ENCODE measurements around the gene KCTD11.

KCTD11 gene

GRCh38 chr17:7394452-7395191 is 42.7 kb downstream of the KCTD11 start, which contains the start of gene PLSCR3:
Gene PLSCR3 (minus strand): TSS chr17:7394525. CDS start chr17:7394110, 415 bp downstream.
- H3K4me3 ChIP-seq (ENCODE audit: low read depth, low read length), result peak within 1 kb of the TSS; percentile 66
- peaks cover 26% of the 10 kb centered on the region for H3K36me3 ChIP-seq (ENCODE audit: control insufficient read depth, insufficient read depth, low read length)
- H3K4me1 ChIP-seq (ENCODE audit: control insufficient read depth, insufficient read depth, low read length), result peaks cover 11% of the 10 kb centered on the region; the same call in 1 of the 2 replicates
- H3K27ac ChIP-seq (ENCODE audit: low read depth, low read length), result no peak within 1 kb of the TSS
- peak within 1 kb of the TSS; percentile 40 for H3K9ac ChIP-seq (ENCODE audit: low read length)
- no peaks in the 10 kb centered on the region for H3K27me3 ChIP-seq (ENCODE audit: control insufficient read depth, insufficient read depth, low read length)
- no peaks in the 10 kb centered on the region for H3K9me3 ChIP-seq (ENCODE audit: control insufficient read depth, insufficient read depth, low read depth, low read length)

DNA sequence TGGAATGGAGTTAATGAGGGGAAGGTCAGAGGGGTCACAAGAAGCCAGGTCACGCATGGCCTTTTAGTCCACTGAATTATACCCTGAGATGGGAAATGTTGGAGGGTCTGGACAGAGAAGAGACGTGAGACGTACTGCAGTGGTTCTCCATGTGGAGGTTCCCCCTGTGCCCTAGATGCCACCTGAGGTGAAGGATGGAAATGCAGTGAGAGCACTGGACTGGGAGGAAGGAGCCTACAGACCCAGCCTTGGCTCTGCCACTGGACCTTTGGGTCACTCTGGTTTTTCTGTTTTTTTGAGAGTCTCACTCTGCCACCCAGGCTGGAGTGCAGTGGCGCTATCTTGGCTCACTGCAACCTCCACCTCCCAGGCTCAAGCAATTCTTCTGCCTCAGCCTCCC is 44.2 kb downstream of the KCTD11 start:
- no peak overlapping the region for H3K9ac ChIP-seq (ENCODE audit: low read length)
- no peaks in the 10 kb centered on the region for H3K27me3 ChIP-seq (ENCODE audit: control insufficient read depth, insufficient read depth, low read length)
- peaks cover 3% of the 10 kb centered on the region; the same call in 1 of the 2 replicates for H3K4me1 ChIP-seq (ENCODE audit: control insufficient read depth, insufficient read depth, low read length)
- peaks cover 10% of the 10 kb centered on the region; the same call in 1 of the 2 replicates for H3K36me3 ChIP-seq (ENCODE audit: control insufficient read depth, insufficient read depth, low read length)
- no peak overlapping the region for H3K4me3 ChIP-seq (ENCODE audit: low read depth, low read length)
- H3K9me3 ChIP-seq (ENCODE audit: control insufficient read depth, insufficient read depth, low read depth, low read length), result no peaks in the 10 kb centered on the region
- no peak overlapping the region for H3K27ac ChIP-seq (ENCODE audit: low read depth, low read length)

DNA sequence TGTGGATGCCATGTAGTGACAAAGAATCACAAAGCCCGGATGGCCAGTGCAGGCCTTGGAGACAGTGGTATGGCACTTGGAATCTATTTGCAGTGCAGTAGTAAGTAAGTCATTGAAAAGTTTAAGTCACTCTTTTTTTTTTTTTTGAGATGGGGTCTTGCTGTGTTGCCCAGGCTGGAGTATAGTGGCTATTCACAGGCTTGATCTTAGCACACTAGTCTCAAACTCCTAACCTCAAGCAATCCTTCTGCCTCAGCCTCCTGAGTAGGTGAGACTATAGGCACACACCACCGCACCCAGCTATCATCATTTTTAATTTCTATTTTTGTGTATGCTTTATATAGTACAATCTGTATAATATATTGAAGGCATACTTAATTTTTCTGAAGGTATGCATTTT is 46.6 kb downstream of the KCTD11 start:
- no peaks in the 10 kb centered on the region for H3K27me3 ChIP-seq (ENCODE audit: control insufficient read depth, insufficient read depth, low read length)
- H3K9ac ChIP-seq (ENCODE audit: low read length), result no peak overlapping the region
- H3K4me1 ChIP-seq (ENCODE audit: control insufficient read depth, insufficient read depth, low read length), result peaks cover 6% of the 10 kb centered on the region
- H3K9me3 ChIP-seq (ENCODE audit: control insufficient read depth, insufficient read depth, low read depth, low read length), result no peaks in the 10 kb centered on the region
- no peak overlapping the region for H3K27ac ChIP-seq (ENCODE audit: low read depth, low read length)
- H3K36me3 ChIP-seq (ENCODE audit: control insufficient read depth, insufficient read depth, low read length), result peaks cover 2% of the 10 kb centered on the region; the same call in 1 of the 2 replicates
- H3K4me3 ChIP-seq (ENCODE audit: low read depth, low read length), result no peak overlapping the region

DNA sequence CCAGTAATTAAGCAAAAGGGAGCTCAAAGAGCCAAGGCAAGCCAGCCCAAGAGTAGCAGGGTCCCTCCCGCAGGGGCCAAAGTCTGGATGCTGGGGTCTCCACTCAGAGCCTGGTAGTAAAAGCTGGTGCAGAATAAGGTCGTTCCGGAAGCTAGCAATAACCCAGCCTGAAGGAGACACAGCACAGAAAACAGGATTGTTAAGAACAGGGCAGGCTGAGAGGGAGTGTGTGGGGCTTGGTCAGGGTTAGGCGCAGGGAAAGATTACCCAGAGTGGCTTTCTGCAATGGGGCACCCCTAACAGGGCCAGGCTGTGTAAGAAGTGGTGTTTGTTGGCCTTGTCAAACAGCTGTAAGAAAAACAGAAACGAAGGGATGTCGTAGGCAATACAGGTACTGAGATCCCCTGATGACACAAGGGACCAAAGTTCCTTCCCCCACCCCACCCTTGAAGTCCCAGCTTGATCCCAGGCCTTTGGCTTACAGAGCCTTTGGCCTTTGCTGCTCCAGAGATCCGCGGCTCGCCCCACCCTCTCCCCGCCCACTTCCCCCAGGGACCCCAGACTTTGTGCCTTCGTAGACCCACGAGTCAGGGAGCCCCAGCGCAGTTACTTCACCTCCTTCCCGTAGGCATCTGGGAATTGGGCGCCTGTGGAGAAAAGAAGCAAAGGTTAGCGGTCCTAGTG is 51.2 kb downstream of the KCTD11 start:
- Histone ChIP-seq H3K36me3 (ENCODE audit: control insufficient read depth, insufficient read depth, low read length) (peaks cover 2% of the 10 kb centered on the region; the same call in 1 of the 2 replicates), H3K4me3 (ENCODE audit: low read depth, low read length) (peak overlapping the region; percentile 75), H3K27ac (ENCODE audit: low read depth, low read length) (peak overlapping the region; percentile 29; the same call in 1 of the 2 replicates), H3K9me3 (ENCODE audit: control insufficient read depth, insufficient read depth, low read depth, low read length) (no peaks in the 10 kb centered on the region), H3K4me1 (ENCODE audit: control insufficient read depth, insufficient read depth, low read length) (peaks cover 19% of the 10 kb centered on the region), H3K9ac (ENCODE audit: low read length) (peak overlapping the region; percentile 46), H3K27me3 (ENCODE audit: control insufficient read depth, insufficient read depth, low read length) (no peaks in the 10 kb centered on the region)

- peak overlapping the region; percentile 75 for H3K4me3 ChIP-seq (ENCODE audit: low read depth, low read length)
- peak overlapping the region; percentile 29; the same call in 1 of the 2 replicates for H3K27ac ChIP-seq (ENCODE audit: low read depth, low read length)
- peaks cover 5% of the 10 kb centered on the region for H3K36me3 ChIP-seq (ENCODE audit: control insufficient read depth, insufficient read depth, low read length)
- H3K27me3 ChIP-seq (ENCODE audit: control insufficient read depth, insufficient read depth, low read length), result peaks cover 2% of the 10 kb centered on the region; the same call in 1 of the 2 replicates
- H3K9ac ChIP-seq (ENCODE audit: low read length), result peak overlapping the region; percentile 46
- H3K9me3 ChIP-seq (ENCODE audit: control insufficient read depth, insufficient read depth, low read depth, low read length), result no peaks in the 10 kb centered on the region
- H3K4me1 ChIP-seq (ENCODE audit: control insufficient read depth, insufficient read depth, low read length), result peaks cover 21% of the 10 kb centered on the region
These were observed 51.7 kb downstream of the KCTD11 start for GRCh38 chr17:7403727-7403976.

- Histone ChIP-seq H3K9me3 (ENCODE audit: control insufficient read depth, insufficient read depth, low read depth, low read length) (no peaks in the 10 kb centered on the region), H3K4me1 (ENCODE audit: control insufficient read depth, insufficient read depth, low read length) (peaks cover 21% of the 10 kb centered on the region), H3K4me3 (ENCODE audit: low read depth, low read length) (peak within 1 kb of the TSS; percentile 75), H3K36me3 (ENCODE audit: control insufficient read depth, insufficient read depth, low read length) (peaks cover 11% of the 10 kb centered on the region), H3K9ac (ENCODE audit: low read length) (peak within 1 kb of the TSS; percentile 46), H3K27ac (ENCODE audit: low read depth, low read length) (peak within 1 kb of the TSS; percentile 50; the same call in 1 of the 2 replicates), H3K27me3 (ENCODE audit: control insufficient read depth, insufficient read depth, low read length) (peaks cover 4% of the 10 kb centered on the region; the same call in 1 of the 2 replicates)
These were observed 52.2 kb downstream of the KCTD11 start, which contains the start of gene TMEM256 for GRCh38 chr17:7403977-7404736. Gene TMEM256 (minus strand): TSS chr17:7404097. CDS start chr17:7404084, 13 bp downstream.

Measured in HUES6 (cell line).